ENCODE measurements around the gene DOLPP1. TPM values are rescaled to one million over a fixed set of nuclear protein-coding genes. Genes with fewer than 3 reads are reported as not detected.

DOLPP1 gene
- total RNA-seq, 1 donor from 2014 or later: 9.4 TPM

DNA sequence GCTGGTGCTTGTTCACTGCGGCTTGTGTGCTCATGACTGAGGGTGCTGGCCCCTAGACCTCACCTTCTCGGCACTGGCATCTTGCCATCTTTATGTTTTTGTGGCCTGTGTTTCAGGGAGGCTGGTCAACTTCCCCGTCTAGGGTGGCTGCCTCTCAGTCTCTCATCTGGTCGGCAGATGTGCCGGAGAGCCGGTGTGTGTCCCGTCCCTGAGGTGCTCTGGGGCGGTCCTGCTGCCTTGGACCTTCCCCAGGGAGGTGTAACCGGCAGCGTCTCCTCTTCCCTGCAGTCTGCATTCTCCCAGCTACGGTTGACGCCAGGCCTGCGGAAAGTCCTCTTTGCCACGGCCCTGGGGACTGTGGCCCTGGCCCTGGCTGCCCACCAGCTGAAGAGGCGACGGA, 38.9 kb upstream of the DOLPP1 start:
- DNase-seq: no peak
- Histone ChIP-seq H3K4me3 (no peak overlapping the region), H3K27ac (replicated peaks) (no peak overlapping the region), H3K27me3 (ENCODE audit: low read depth) (no peaks in the 10 kb centered on the region), H3K36me3 (peaks cover 69% of the 10 kb centered on the region), H3K9me3 (replicated peaks) (no peaks in the 10 kb centered on the region), H3K4me1 (peaks cover 34% of the 10 kb centered on the region)
- TF ChIP-seq CTCF (IDR thresholded peaks at IDR 0.05; ENCODE audit: borderline replicate concordance): no peak
- intact Hi-C loops (cut with micrococcal nuclease): no loop called here

DNA sequence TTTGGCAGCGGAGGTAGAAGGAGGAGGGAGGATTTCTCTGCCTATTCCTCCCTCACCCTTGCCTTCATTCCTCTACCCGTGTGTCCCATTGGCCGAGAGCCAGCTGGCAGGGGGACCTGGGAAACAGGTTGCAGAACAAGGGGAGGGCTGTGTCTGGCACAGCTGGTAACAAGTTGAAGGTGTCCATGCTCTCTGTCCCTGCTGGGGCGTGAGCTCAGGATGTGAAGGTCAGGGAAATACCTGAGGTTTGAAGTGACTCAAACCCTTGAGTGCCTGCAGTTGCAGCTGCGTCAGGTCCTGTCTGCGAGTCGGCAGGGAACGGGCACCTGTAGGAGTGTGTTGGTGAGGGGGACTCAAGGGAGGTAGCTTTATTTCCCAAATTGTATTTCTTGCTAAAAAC, 28.3 kb upstream of the DOLPP1 start:
- Histone ChIP-seq H3K4me3 (no peak overlapping the region), H3K27me3 (ENCODE audit: low read depth) (no peaks in the 10 kb centered on the region), H3K27ac (replicated peaks) (peak overlapping the region; percentile 78), H3K36me3 (peaks cover 93% of the 10 kb centered on the region), H3K9me3 (replicated peaks) (no peaks in the 10 kb centered on the region), H3K4me1 (peaks cover 12% of the 10 kb centered on the region)
- peak; percentile 86 for DNase-seq
- no peak for TF ChIP-seq CTCF (IDR thresholded peaks at IDR 0.05; ENCODE audit: borderline replicate concordance)
- intact Hi-C loops (cut with micrococcal nuclease): no loop called here

DNA sequence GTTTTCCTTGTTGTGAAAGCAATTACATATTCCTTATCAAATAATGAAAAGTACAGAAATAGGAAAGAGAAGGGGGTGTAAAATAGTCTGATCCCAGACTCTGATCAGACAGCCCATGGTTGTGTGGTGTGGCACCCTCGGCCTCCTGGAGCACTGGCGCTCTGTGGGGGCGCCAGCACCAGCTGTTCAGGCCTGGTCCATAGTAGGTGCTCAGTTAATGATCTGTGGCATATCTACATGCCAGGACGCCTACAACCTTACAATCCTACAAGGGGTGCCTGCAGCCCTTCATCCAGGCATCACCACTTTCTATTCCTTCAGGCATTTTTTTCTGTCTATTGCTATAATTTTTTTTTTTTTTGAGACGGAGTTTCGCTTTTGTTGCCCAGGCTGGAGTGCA, 27.9 kb upstream of the DOLPP1 start:
- no peak overlapping the region for H3K4me3 ChIP-seq
- peak overlapping the region; percentile 78 for H3K27ac ChIP-seq (replicated peaks)
- no peak for DNase-seq
- no peaks in the 10 kb centered on the region for H3K27me3 ChIP-seq (ENCODE audit: low read depth)
- intact Hi-C loops (cut with micrococcal nuclease): no loop called here
- TF ChIP-seq CTCF (IDR thresholded peaks at IDR 0.05; ENCODE audit: borderline replicate concordance): no peak
- H3K9me3 ChIP-seq (replicated peaks): no peaks in the 10 kb centered on the region
- H3K36me3 ChIP-seq: peaks cover 89% of the 10 kb centered on the region
- peaks cover 12% of the 10 kb centered on the region for H3K4me1 ChIP-seq

- TF ChIP-seq CTCF (IDR thresholded peaks at IDR 0.05; ENCODE audit: borderline replicate concordance): no peak
- DNase-seq: no peak
- H3K4me3 ChIP-seq: no peak overlapping the region
- peaks cover 12% of the 10 kb centered on the region for H3K4me1 ChIP-seq
- intact Hi-C loops (cut with micrococcal nuclease): no loop called here
- no peaks in the 10 kb centered on the region for H3K9me3 ChIP-seq (replicated peaks)
- no peak overlapping the region for H3K27ac ChIP-seq (replicated peaks)
- H3K36me3 ChIP-seq: peaks cover 85% of the 10 kb centered on the region
- no peaks in the 10 kb centered on the region for H3K27me3 ChIP-seq (ENCODE audit: low read depth)
Measured at GRCh38 chr9:129054163-129054851, 26.6 kb upstream of the DOLPP1 start.

GRCh38 chr9:129058965-129059795, 21.7 kb upstream of the DOLPP1 start:
- H3K27me3 ChIP-seq (ENCODE audit: low read depth): no peaks in the 10 kb centered on the region
- TF ChIP-seq CTCF (IDR thresholded peaks at IDR 0.05; ENCODE audit: borderline replicate concordance): no peak
- H3K4me3 ChIP-seq: no peak overlapping the region
- no peak for DNase-seq
- intact Hi-C loops (cut with micrococcal nuclease): no loop called here
- H3K9me3 ChIP-seq (replicated peaks): no peaks in the 10 kb centered on the region
- H3K4me1 ChIP-seq: no peaks in the 10 kb centered on the region
- H3K36me3 ChIP-seq: peaks cover 91% of the 10 kb centered on the region
- no peak overlapping the region for H3K27ac ChIP-seq (replicated peaks)
